Central memory CD4-positive, alpha-beta T cell (primary cell): ENCODE data around the gene NKAIN4.
"Not testable (repeated sequence)": the region's sequence is repeated elsewhere in the genome, so short reads cannot be mapped to it uniquely, and the experiment has no call there.

ENCODE experiments used
- DNase-seq: peaks from one replicate; pipeline ENCODE4 v3.0.0; 2022

NKAIN4 gene

GRCh38 chr20:63255931-63256704, 1.9 kb upstream of the NKAIN4 start:
- DNase-seq = no peak

DNA sequence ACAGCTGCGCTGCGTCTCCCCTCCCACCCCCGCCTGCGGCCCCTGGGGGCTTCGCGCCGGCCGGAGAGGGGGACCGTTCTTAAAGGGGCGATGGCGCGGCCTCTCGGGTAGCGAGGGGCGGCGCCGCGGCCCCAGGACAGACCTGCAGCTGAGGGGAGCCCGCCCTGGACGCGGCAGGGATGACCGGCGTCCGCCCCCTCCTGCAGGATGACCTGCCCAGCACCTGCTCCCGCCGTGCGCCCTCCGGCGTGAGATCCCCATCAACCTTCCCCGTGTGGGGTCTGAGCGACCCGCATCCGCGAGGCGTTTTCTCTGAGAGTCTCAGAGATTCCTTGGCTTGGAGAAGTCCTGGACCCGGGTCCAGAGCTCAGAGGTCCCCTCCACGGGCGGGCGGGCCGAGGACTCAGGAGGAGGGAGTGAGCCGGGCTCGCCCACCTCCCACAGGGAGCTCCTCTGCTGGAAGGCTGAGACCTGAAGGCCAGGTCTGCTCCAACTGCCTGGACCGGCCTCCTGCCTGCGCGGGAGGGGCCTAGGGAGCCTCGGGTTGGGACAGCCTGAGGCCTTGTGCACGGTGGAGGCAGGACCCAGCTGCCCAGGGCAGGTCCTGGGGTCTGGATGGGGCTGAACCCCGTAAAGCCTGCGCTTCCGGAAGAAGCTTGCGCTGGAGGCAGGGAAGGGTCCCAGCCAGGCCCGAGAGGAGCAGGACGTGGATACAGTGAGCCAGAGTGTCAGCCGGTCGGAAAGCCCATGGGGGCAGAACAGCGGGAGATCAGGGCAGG, 532 bp upstream of the NKAIN4 start:
- no peak for DNase-seq

DNA sequence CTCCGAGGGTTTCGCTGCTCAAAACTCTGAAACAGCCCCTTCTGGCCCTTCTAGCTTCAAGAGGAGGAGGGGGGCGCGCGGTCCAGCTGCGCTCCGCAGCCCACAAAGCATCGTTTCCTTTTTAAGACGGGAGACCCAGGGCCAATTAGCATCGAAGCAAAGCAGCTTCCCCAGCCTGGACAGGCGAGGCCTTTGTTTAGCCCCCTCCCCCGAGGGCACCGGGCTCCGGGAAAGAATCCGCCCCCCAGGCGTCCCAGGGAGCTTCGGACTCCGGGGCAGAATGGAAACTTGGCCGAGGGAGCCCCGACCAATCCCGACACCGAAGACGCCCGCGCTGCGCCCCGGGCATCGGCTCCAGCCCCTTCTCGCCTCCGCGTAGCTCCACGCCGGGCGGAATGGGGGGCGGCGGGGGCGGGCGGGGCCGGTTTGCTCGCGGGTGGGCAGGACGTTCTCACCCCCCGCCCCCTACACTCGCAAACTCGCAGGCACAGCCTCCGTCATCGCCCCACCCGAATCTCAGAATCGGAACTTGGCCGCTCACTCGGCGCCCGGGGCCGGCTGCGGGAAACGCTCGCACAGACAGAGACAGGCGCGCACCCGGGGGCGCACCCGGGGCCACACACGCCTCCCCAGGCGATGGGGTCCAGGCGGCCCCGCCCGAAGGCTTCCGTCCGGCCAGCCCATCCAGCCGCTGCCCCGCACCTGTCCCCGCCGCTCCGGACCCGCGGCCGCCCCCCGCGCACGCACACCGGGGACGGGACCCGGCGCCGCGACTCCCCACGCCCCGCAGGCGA, 628 bp downstream of the NKAIN4 start:
- DNase-seq = no peak

DNA sequence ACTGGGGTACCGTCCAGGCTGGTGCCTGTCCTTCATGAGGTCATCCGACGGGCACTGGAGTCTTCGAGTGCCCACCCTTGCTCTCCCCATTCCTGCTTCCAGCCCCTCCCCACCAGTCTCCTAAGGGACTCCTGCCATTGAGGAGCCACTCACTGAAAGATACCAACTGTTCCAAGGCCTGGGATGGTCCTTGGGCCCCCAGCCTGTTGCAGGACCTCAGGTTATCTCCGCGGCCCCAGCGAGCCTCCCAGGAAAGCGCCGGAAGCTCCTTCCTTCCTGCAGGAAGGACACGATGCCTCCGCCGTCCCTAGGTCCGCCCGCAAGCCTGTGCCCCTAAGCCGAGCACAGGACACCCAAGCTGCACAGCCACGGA, 1.2 kb downstream of the NKAIN4 start:
- DNase-seq = no peak

- no peak for DNase-seq
Observed at GRCh38 chr20:63252284-63252711, 2.0 kb downstream of the NKAIN4 start.

- not testable (repeated sequence) for DNase-seq
Observed at GRCh38 chr20:63251350-63251749, 2.9 kb downstream of the NKAIN4 start.

DNA sequence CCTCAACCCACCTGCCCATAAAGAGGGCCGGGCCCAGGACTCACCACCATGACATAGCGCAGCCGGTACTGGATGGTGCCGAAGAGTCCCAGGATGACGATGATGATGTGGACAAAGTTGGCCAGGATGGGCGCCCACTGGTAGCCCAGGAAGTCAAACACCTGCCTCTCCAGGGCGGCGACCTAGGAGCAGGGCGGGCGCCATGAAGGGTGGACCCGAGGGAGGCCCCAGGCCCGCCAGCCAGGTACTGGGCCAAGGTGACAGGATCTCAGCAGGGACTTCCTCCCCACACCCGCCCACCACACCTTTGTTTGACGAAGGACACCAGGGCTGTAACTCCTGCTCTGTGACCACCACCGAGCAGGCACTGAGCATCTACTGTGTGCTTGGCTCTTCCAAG, 4.4 kb downstream of the NKAIN4 start:
- no peak for DNase-seq

DNA sequence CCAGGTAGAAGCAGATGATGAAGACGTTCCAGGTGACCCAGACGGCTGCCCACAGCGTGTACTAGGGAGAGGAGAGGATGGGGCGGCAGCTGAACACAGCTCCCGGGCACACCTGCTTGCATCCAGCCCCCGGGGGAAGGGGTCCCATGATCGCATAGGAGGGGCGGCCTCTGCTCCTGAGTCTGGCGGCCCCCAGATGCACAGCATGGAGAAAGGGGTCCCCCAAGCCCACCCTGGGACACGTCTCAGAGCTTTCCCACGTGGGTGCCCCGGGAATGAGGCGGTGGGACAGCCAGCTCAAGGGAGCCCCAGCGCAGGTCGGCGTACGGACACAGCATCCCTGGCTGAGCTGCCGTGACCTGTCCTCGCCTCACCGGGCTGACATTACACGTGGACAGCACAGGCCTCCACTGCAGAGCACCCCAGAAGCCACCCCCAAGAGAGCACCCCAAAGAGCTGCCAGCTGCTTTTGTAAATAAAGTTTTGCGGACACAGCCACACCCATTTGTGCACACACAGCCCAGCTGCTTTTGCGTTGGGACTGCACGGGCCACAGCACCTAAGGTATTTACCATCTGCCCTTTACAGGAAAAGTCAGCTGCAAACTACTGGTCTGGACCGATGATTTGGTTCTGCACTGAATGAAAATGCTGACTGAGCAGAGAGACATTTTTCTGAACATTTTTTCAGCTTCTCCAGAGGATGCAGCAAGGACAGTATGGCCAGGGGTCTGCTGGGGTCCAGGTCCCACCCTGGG, 5.2 kb downstream of the NKAIN4 start:
- no peak for DNase-seq

DNA sequence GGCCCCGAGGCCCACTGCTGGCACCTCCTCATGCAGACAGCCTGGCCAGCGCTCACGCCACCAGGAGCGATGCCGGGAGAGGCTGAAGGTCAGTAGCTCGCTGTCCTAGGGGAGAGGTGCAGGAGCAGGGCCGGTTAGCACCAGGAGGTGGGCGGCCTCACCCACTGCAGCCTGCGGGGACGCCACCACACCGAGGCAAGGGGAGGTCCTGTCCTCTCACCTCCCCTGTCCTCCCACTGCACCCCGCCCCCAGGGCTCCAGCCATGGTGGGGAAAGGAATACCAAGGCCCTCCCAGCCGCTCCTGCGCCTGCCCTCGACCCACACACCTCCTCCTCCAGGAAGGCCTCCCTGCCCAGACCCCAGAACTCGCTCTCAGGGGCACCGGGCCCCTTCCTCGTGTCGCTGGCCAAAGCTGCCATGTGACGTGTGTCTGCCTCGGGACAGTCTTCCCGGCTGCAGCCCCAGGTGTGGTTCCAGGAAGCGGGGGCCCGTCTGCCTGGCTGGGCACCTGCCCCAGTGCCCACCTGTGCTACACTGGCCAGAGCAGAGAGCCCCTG, 6.5 kb downstream of the NKAIN4 start:
- DNase-seq = no peak

GRCh38 chr20:63246490-63247288, 7.6 kb downstream of the NKAIN4 start:
- no peak for DNase-seq

DNA sequence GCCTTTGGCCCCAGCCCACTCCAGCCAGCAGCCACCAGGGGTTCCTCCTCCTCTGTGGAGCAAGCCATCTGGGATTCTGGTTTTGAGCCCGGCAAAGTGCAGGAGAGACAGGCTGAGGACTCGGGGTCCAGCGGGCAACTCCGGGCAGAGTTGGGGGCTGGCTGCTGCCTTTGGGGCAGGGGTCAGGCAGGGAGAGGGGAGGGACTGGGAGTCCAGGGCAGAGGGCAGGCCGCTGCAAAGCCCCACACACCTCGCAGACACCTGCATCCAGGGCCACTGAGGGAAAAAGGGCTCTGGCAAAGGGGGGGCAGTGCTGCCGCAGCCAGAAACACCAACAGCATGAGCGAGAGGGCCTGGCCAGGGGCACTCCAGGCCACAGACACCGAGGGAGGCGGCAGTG, 9.8 kb downstream of the NKAIN4 start:
- DNase-seq = no peak

DNA sequence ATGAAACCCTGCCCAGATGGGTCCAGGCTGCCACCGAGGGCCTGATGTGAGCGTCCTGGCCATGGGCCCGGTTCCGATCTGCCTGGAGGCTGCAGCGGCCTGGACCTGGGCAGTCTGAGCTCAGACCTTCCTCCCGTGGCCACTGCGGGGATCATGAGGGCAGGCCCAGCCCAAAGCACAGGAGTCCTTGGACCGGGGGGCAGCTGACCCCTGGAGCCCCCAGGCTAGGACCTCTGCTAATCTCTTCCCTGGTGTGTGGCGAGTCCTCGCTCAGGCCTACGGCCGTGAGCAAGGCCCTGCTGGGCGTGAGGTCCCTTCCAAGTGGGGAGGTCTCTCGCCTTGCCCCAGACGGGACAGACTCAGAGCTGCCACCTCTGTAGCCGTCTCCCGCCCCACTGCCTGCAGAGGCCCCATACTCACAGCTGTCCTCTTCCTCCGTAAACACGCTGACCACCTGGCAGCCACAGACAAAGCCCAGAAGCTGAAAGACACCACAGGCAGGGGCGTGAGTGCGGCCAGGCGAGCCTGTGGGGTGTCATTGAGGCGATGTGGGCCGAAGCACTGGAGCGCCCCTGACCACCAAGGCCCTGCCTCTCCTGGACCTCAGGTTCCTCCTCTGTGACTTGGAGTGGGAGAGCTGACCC, 10.5 kb downstream of the NKAIN4 start:
- DNase-seq = no peak

GRCh38 chr20:63242736-63243135, 11.5 kb downstream of the NKAIN4 start:
- DNase-seq = no peak

DNA sequence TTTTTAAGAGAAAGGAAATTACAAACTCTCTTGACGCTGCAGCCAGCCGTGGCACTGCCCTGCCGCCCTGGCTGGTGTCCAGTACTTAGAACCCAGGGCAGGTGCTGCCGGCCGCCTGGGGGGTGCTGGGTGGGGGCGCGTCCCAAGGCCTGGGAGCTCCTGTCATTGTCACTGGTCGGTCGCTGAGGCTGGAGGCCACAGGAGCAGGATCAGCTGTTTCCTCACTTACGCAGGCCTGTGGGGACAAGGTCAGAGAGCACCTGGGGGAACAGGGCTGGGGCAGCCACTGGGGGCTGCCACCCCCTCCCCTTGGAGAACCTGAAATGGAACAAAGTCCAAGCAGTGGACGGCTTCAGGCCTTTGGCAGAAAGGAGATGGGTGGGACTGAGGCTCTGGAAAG, 13.0 kb downstream of the NKAIN4 start:
- DNase-seq = no peak

- DNase-seq = no peak
Observed at GRCh38 chr20:63240004-63240403, 14.3 kb downstream of the NKAIN4 start.

DNA sequence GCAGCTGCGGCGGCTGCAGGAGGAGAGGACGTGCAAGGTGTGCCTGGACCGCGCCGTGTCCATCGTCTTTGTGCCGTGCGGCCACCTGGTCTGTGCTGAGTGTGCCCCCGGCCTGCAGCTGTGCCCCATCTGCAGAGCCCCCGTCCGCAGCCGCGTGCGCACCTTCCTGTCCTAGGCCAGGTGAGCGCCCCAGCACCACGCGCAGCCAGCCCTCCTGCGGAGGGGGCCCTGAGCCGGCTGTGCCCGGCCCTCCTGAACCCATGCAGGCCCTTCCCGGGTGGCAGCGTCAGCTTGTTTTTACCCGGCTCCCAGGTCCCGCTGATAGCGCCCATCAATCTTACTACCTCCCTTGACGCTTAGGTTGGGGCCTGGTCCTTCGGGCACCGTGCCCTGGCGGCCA, 14.8 kb downstream of the NKAIN4 start:
- DNase-seq = no peak

DNA sequence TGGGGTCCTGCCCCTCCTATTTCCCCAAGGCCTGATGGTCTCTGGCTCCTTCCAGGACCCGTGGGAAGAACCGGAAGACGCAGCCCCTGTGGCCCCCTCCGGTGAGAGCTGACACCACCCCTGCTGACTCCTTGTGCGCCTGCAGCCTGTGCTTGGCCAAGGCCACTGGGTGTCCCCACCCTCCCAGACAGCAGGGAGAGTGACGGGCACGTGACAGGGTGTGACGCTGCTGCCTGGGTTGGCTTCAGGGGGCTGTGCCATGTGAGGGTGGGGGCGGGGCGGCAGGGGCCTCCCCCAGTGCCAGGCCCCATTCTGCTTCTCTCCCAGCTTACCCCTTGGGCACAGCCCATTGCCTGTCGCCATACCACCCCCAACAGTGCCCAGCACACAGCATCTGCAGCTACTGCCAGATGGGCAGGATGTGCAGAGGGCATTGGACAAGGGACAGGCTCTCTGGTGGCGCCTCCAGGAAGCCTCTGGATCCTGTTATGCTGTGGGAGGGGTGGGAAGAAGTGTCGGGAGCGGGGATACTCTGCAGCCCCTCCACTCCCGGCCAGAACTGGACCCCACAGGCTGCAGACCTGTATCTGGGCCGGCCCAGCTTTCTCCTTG, 15.6 kb downstream of the NKAIN4 start:
- no peak for DNase-seq

DNA sequence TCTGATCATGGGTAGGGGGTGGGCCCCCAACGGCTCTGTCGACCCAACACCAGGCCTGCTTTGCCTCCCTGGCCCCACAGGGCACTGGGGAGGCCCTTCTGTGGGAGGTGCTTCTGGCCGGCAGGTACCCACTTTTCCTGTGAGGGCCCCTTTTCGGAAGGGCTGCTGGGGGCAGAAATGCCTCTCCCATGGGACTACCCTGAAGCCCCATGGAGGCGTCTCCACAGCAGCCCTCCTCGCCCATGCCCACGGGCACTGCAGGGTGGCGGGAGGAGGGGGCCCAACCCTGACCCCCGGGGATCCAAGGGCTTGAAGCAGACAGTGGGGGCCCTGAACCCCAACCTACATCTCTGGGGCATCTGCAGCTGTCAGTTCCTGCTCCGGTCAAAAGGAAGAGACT, 16.2 kb downstream of the NKAIN4 start:
- DNase-seq = no peak

DNA sequence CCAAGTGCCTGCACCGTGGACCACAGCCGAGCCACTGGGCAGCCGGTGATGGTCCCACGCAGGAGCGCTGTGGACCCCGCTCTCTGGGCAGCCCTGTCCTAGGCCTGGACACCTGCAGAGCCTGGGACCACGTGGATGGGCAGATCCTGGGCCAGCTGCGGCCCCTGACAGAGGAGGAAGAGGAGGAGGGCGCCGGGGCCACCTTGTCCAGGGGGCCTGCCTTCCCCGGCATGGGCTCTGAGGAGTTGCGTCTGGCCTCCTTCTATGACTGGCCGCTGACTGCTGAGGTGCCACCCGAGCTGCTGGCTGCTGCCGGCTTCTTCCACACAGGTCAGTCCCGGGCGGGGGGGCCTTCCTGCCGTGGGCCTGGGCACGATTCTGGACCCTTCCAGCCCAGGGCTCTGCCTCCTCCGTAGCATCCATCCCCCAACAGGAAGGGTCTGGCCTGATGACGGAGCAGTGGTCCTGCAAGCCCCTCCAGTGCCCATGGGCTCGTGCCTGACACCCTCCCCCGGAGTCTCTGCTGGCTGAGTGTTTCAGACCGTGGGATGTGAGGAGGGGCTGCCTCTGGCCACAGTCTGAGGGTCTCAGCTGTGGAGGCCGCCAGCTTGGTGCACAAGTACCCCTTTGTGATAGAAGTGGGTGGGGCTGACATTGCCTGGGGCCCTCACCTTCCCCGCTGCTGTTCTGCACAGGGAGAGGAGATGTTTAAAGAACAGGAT, 18.0 kb downstream of the NKAIN4 start:
- no peak for DNase-seq
